Astrocyte (in vitro differentiated cells and primary cell): ENCODE results near the gene KPNA1. TPM values are rescaled to one million over a fixed set of nuclear protein-coding genes. Genes with fewer than 3 reads are reported as not detected.
A peak's percentile ranks its signal among the peaks of the same experiment; 100 is the strongest.

Experiments used
- DNase-seq: peaks from one replicate; pipeline ENCODE4 v3.0.0-alpha.2; 2010; ENCODE audit warnings: low read depth
- FAIRE-seq: peaks from 2 replicates; lab custom pipeline; 2011; peaks lifted over from hg19 to GRCh38; lab: Jason Lieb, UNC
- H2AFZ ChIP-seq: 2 replicates; pipeline ENCODE4 v1.6.0; 2012; ENCODE audit warnings: low read depth, low read length, inconsistent platforms
- H3K27ac ChIP-seq: 2 replicates; pipeline ENCODE4 v1.5.1; 2011; ENCODE audit warnings: low read depth, low read length, inconsistent platforms
- H3K27me3 ChIP-seq: 2 replicates; pipeline ENCODE4 v1.6.0; 2011; ENCODE audit warnings: low read length, inconsistent platforms; ENCODE audit not compliant: insufficient read depth
- H3K36me3 ChIP-seq: 2 replicates; pipeline ENCODE4 v1.5.1; 2011; ENCODE audit warnings: low read length, inconsistent platforms; ENCODE audit not compliant: insufficient read depth
- H3K4me1 ChIP-seq: 2 replicates; pipeline ENCODE4 v1.5.1; 2011; ENCODE audit warnings: low read length, inconsistent platforms; ENCODE audit not compliant: insufficient read depth
- H3K4me2 ChIP-seq: 2 replicates; pipeline ENCODE4 v1.6.0; 2012; ENCODE audit warnings: low read length, inconsistent platforms
- H3K4me3 ChIP-seq: 2 replicates; pipeline ENCODE4 v1.5.1; 2011; ENCODE audit warnings: low read depth, mild to moderate bottlenecking, low read length, inconsistent platforms; ENCODE audit not compliant: insufficient read depth
- H3K79me2 ChIP-seq: 2 replicates; pipeline ENCODE4 v1.6.0; 2012; ENCODE audit warnings: mild to moderate bottlenecking, low read length, inconsistent platforms; ENCODE audit not compliant: insufficient read depth
- H3K9ac ChIP-seq: 2 replicates; pipeline ENCODE4 v1.6.0; 2012; ENCODE audit warnings: mild to moderate bottlenecking, low read length, inconsistent platforms
- H3K9me3 ChIP-seq: 2 replicates; pipeline ENCODE4 v1.5.1; 2012; ENCODE audit warnings: low read depth, mild to moderate bottlenecking, low read length, inconsistent platforms; ENCODE audit not compliant: insufficient read depth
- H4K20me1 ChIP-seq: 2 replicates; pipeline ENCODE4 v1.6.0; 2012; ENCODE audit warnings: low read length, inconsistent platforms; ENCODE audit not compliant: insufficient read depth
- H3K27ac Mint-ChIP-seq: one replicate; pipeline ENCODE4 v1.8.0; 2021; ENCODE audit warnings: mild to moderate bottlenecking, mixed read lengths; ENCODE audit not compliant: unreplicated experiment
- H3K27me3 Mint-ChIP-seq: one replicate; pipeline ENCODE4 v1.8.0; 2021; ENCODE audit warnings: low read depth, mixed read lengths; ENCODE audit not compliant: unreplicated experiment
- H3K36me3 Mint-ChIP-seq: one replicate; pipeline ENCODE4 v1.8.0; 2021; ENCODE audit warnings: low read depth, mixed read lengths; ENCODE audit not compliant: unreplicated experiment
- H3K4me1 Mint-ChIP-seq: one replicate; pipeline ENCODE4 v1.8.0; 2021; ENCODE audit warnings: low read depth, mixed read lengths; ENCODE audit not compliant: unreplicated experiment
- H3K4me3 Mint-ChIP-seq: one replicate; pipeline ENCODE4 v1.8.0; 2021; ENCODE audit warnings: mild to moderate bottlenecking, moderate library complexity, mixed read lengths; ENCODE audit not compliant: unreplicated experiment
- H3K9me3 Mint-ChIP-seq: one replicate; pipeline ENCODE4 v1.8.0; 2021; ENCODE audit warnings: mild to moderate bottlenecking, mixed read lengths; ENCODE audit not compliant: unreplicated experiment
- CTCF ChIP-seq: IDR thresholded peaks from 2 replicates; pipeline ENCODE4 v1.5.1; 2011; ENCODE audit warnings: low read depth, mild to moderate bottlenecking, inconsistent platforms, low read length, moderate library complexity; ENCODE audit not compliant: insufficient read depth
- EZH2 ChIP-seq: IDR thresholded peaks from 2 replicates; pipeline ENCODE4 v1.6.1; 2012; ENCODE audit warnings: mild to moderate bottlenecking, low read length, inconsistent platforms; ENCODE audit not compliant: insufficient read depth
- total RNA-seq: library from RNA; stranded (reverse); gene quantifications from 2 replicates; pipeline ENCODE4 v1.2.1, GENCODE V29; 2021

Gene KPNA1
- total RNA-seq, 1 donor from 2014 or later = 165 TPM

- DNase-seq (no peak), FAIRE-seq (no peak)
- no peak overlapping the region for H3K9ac ChIP-seq
- H3K27ac ChIP-seq = no peak overlapping the region
- Mint-ChIP-seq H3K9me3 (no peaks in the 10 kb centered on the region), H3K4me3 (no peak overlapping the region), H3K36me3 (peaks cover 20% of the 10 kb centered on the region), H3K4me1 (peaks cover 17% of the 10 kb centered on the region), H3K27me3 (no peaks in the 10 kb centered on the region), H3K27ac (no peak overlapping the region)
- no peaks in the 10 kb centered on the region for H3K27me3 ChIP-seq
- H3K36me3 ChIP-seq = peaks cover 11% of the 10 kb centered on the region
- H3K4me2 ChIP-seq = no peak overlapping the region
- H2AFZ ChIP-seq = no peak overlapping the region
- H4K20me1 ChIP-seq = no peaks in the 10 kb centered on the region
- H3K79me2 ChIP-seq = no peaks in the 10 kb centered on the region
- no peaks in the 10 kb centered on the region for H3K9me3 ChIP-seq
- H3K4me3 ChIP-seq = no peak overlapping the region
- TF ChIP-seq EZH2 = no peak
- TF ChIP-seq CTCF = no peak
- H3K4me1 ChIP-seq = peaks cover 9% of the 10 kb centered on the region
Measured at GRCh38 chr3:122406198-122406597, 108.5 kb downstream of the KPNA1 start.

- Mint-ChIP-seq H3K4me3 (no peak overlapping the region), H3K4me1 (peaks cover 18% of the 10 kb centered on the region), H3K27me3 (no peaks in the 10 kb centered on the region), H3K36me3 (peaks cover 19% of the 10 kb centered on the region), H3K9me3 (no peaks in the 10 kb centered on the region), H3K27ac (peak overlapping the region; percentile 50)
- DNase-seq = no peak
- TF ChIP-seq CTCF = no peak
- TF ChIP-seq EZH2 = no peak
- no peak overlapping the region for H2AFZ ChIP-seq
- no peaks in the 10 kb centered on the region for H3K79me2 ChIP-seq
- no peak overlapping the region for H3K4me3 ChIP-seq
- H3K36me3 ChIP-seq = peaks cover 6% of the 10 kb centered on the region
- peaks cover 9% of the 10 kb centered on the region for H3K4me1 ChIP-seq
- H3K4me2 ChIP-seq = no peak overlapping the region
- no peaks in the 10 kb centered on the region for H3K9me3 ChIP-seq
- no peak overlapping the region for H3K9ac ChIP-seq
- H4K20me1 ChIP-seq = no peaks in the 10 kb centered on the region
- no peaks in the 10 kb centered on the region for H3K27me3 ChIP-seq
- H3K27ac ChIP-seq = no peak overlapping the region
- no peak for FAIRE-seq
Measured at GRCh38 chr3:122405015-122405414, 109.7 kb downstream of the KPNA1 start.

GRCh38 chr3:122403489-122403888 lies 111.2 kb downstream of the KPNA1 start:
- H3K36me3 ChIP-seq = peaks cover 5% of the 10 kb centered on the region
- H3K36me3 Mint-ChIP-seq = peaks cover 10% of the 10 kb centered on the region
- no peaks in the 10 kb centered on the region for H3K27me3 ChIP-seq
- peak; percentile 68 for FAIRE-seq
- no peak overlapping the region for H3K4me3 ChIP-seq
- H2AFZ ChIP-seq = no peak overlapping the region
- H3K4me2 ChIP-seq = peak overlapping the region; percentile 61
- H3K27ac Mint-ChIP-seq = peak overlapping the region; percentile 92
- no peaks in the 10 kb centered on the region for H3K9me3 ChIP-seq
- H4K20me1 ChIP-seq = no peaks in the 10 kb centered on the region
- peaks cover 9% of the 10 kb centered on the region for H3K4me1 ChIP-seq
- H3K4me3 Mint-ChIP-seq = peak overlapping the region; percentile 5
- no peaks in the 10 kb centered on the region for H3K9me3 Mint-ChIP-seq
- no peaks in the 10 kb centered on the region for H3K79me2 ChIP-seq
- no peaks in the 10 kb centered on the region for H3K27me3 Mint-ChIP-seq
- H3K27ac ChIP-seq = peak overlapping the region; percentile 67
- H3K4me1 Mint-ChIP-seq = peaks cover 18% of the 10 kb centered on the region
- no peak for TF ChIP-seq EZH2
- TF ChIP-seq CTCF = no peak
- DNase-seq = peak; percentile 92
- no peak overlapping the region for H3K9ac ChIP-seq
